A673 (cell line): ENCODE results near the gene POLG.

ENCODE experiments used
- CTCF ChIP-seq: fragments of 300-800, 200-600 bp; sonication (generic); conservative IDR thresholded peaks from 2 replicates; pipeline ENCODE4 v1.5.1; 2017; ENCODE audit warnings: low read depth, mild to moderate bottlenecking, antibody characterized with exemption, low read length, moderate library complexity, mixed read lengths
- EZH2 ChIP-seq: fragments of 200-600 bp; sonication (generic); IDR thresholded peaks from 2 replicates; pipeline ENCODE4 v1.6.1; 2017; ENCODE audit warnings: borderline replicate concordance, low read depth, mild to moderate bottlenecking, mixed read lengths, antibody characterized with exemption, low read length; ENCODE audit not compliant: poor library complexity, severe bottlenecking

- no peak for TF ChIP-seq CTCF
- no peak for TF ChIP-seq EZH2
Measured at GRCh38 chr15:89378296-89379151, 43.9 kb upstream of the POLG start.
